ENCODE results near the gene FAM25C.
"Not testable (repeated sequence)": the region's sequence is repeated elsewhere in the genome, so short reads cannot be mapped to it uniquely, and the experiment has no call there.

The FAM25C gene

DNA sequence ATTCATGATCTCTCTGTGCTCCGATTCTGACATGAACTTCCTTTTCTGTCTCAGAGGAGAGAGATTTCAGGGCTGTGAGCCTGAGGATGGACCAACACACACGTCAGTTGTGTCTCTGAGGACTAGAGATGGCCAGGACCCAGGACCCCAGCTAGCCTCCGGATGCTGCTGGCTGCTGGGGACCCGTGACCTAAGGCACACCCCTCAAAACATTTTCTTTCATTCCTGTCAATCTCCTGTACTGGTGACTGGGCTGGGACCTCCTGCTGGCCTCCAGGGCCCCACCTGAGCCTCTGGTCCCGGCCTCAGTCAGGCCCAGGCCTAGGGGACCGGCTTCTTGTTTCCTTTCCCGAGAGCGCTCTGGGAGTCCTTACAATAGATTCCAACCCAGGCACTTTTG is 42.4 kb downstream of the FAM25C start:
- DNase-seq: not testable (repeated sequence)

DNA sequence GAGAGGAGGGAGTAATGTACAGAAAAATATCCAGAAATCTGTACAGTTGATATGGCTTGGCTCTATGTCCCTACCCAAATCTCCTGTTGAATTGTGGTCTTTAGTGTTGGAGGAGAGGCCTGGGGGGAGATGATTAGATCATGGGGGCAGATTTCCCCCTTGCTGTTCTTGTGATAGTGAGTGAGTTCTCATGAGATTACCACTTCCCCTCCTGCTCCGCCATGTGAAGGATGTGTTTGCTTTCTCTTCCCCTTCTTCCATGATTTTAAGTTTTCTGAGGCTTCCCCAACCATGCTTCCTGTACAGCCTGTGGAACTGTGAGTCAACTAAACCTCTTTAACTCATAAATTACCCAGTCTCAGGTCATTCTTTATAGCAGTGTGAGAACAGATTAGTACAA is 52.2 kb downstream of the FAM25C start:
- DNase-seq: peak; percentile 23 to 71

All from inflammatory macrophage (primary cell).